IMR-90 (cell line): ENCODE results near the gene PSMA2. TPM values are rescaled to one million over a fixed set of nuclear protein-coding genes. Genes with fewer than 3 reads are reported as not detected.

Experiments used
- ATAC-seq: fragments of 200-7000 bp; cut with Tn5 transposase; 2 replicates; pipeline ENCODE4 v1.9.1; 2020; ENCODE audit warnings: low read depth, mild to moderate bottlenecking, moderate library complexity
- BruUV-seq: library from RNA; stranded (reverse); fragments of 400-500 nt; replicated peaks from 2 replicates; lab custom pipeline; 2021; lab: Mats Ljungman, UMichigan
- CTCF ChIA-PET: fragments of 300-600 bp; formaldehyde crosslinking; extraction: SDS; loops from one replicate; lab custom pipeline; 2021; ENCODE audit warnings: antibody characterized with exemption; lab: Yijun Ruan, JAX
- POLR2A ChIA-PET: fragments of 300-600 bp; sonication (Branson Sonifier 250); formaldehyde crosslinking; loops from one replicate; lab custom pipeline; 2022; ENCODE audit warnings: antibody characterized with exemption; ENCODE audit not compliant: unreplicated experiment; lab: Charles Lee
- DNase-seq: peaks from one replicate; pipeline ENCODE4 v3.0.0; 2013
- H2AFZ ChIP-seq: replicated peaks from 2 replicates; pipeline ENCODE3; 2013; ENCODE audit warnings: low read length, mild to moderate bottlenecking; ENCODE audit not compliant: poor library complexity
- H2AK5ac ChIP-seq: 2 replicates; pipeline ENCODE4 v1.6.1; 2013; ENCODE audit warnings: low read depth, low read length, inconsistent platforms
- H2AK9ac ChIP-seq: replicated peaks from 2 replicates; pipeline ENCODE3; 2013; ENCODE audit warnings: mild to moderate bottlenecking, low read depth, low read length, moderate library complexity; ENCODE audit not compliant: poor library complexity
- H2BK120ac ChIP-seq: 2 replicates; pipeline ENCODE4 v1.6.1; 2013; ENCODE audit warnings: low read depth, low read length, inconsistent platforms
- H2BK15ac ChIP-seq: 3 replicates; pipeline ENCODE4 v1.6.1; 2013; ENCODE audit warnings: low read depth, low read length, inconsistent platforms
- H2BK20ac ChIP-seq: 2 replicates; pipeline ENCODE4 v1.6.1; 2013; ENCODE audit warnings: low read depth, mild to moderate bottlenecking, inconsistent platforms, low read length, moderate library complexity
- H2BK5ac ChIP-seq: 2 replicates; pipeline ENCODE4 v1.6.1; 2013; ENCODE audit warnings: mild to moderate bottlenecking, low read depth, low read length, inconsistent platforms; ENCODE audit not compliant: poor library complexity, severe bottlenecking
- H3K14ac ChIP-seq: replicated peaks from 2 replicates; pipeline ENCODE4 v1.6.1; 2013; ENCODE audit warnings: low read depth, low read length, inconsistent platforms
- H3K18ac ChIP-seq: 2 replicates; pipeline ENCODE4 v1.6.1; 2013; ENCODE audit warnings: low read depth, low read length, control low read depth
- H3K23ac ChIP-seq: 2 replicates; pipeline ENCODE4 v1.6.1; 2013; ENCODE audit warnings: low read depth, low read length, inconsistent platforms
- H3K27ac ChIP-seq: 2 replicates; pipeline ENCODE4 v1.5.1; 2013; ENCODE audit warnings: mild to moderate bottlenecking, control low read depth, low read length; ENCODE audit not compliant: insufficient read depth
- H3K27me3 ChIP-seq: 2 replicates; pipeline ENCODE4 v1.6.1; 2013; ENCODE audit warnings: low read length; ENCODE audit not compliant: control insufficient read depth, insufficient read depth
- H3K36me3 ChIP-seq: 2 replicates; pipeline ENCODE4 v1.6.1; 2013; ENCODE audit warnings: low read length, mixed read lengths; ENCODE audit not compliant: control insufficient read depth, insufficient read depth
- H3K4ac ChIP-seq: 2 replicates; pipeline ENCODE4 v1.6.1; 2013; ENCODE audit warnings: low read depth, low read length, inconsistent platforms
- H3K4me1 ChIP-seq: 2 replicates; pipeline ENCODE4 v1.6.1; 2013; ENCODE audit warnings: low read length, mixed read lengths; ENCODE audit not compliant: control insufficient read depth, insufficient read depth
- H3K4me2 ChIP-seq: 2 replicates; pipeline ENCODE4 v1.6.1; 2013; ENCODE audit warnings: low read depth, mild to moderate bottlenecking, control low read depth, low read length, moderate library complexity
- H3K4me3 ChIP-seq: 2 replicates; pipeline ENCODE4 v1.5.1; 2013; ENCODE audit warnings: low read depth, mild to moderate bottlenecking, control low read depth, low read length, moderate library complexity; ENCODE audit not compliant: insufficient read depth
- H3K56ac ChIP-seq: 2 replicates; pipeline ENCODE4 v1.6.1; 2013; ENCODE audit warnings: low read length, inconsistent platforms; ENCODE audit not compliant: insufficient read depth; ENCODE audit errors: extremely low read depth
- H3K79me1 ChIP-seq, 2 experiments: 2 replicates each; pipeline ENCODE4 v1.6.1; 2013; ENCODE audit warnings: low read length in 2 of 2, inconsistent platforms in 1 of 2, low read depth in 1 of 2
- H3K9ac ChIP-seq: 2 replicates; pipeline ENCODE4 v1.6.1; 2013; ENCODE audit warnings: low read depth, low read length, control low read depth
- H3K9me1 ChIP-seq: 2 replicates; pipeline ENCODE4 v1.6.1; 2013; ENCODE audit warnings: low read length, inconsistent platforms; ENCODE audit not compliant: insufficient read depth
- H3K9me3 ChIP-seq: 2 replicates; pipeline ENCODE4 v1.6.1; 2013; ENCODE audit warnings: low read length; ENCODE audit not compliant: control insufficient read depth, insufficient read depth
- H4K20me1 ChIP-seq: 2 replicates; pipeline ENCODE4 v1.6.1; 2013; ENCODE audit warnings: low read length, inconsistent platforms; ENCODE audit not compliant: insufficient read depth
- H4K5ac ChIP-seq: 2 replicates; pipeline ENCODE4 v1.6.1; 2013; ENCODE audit warnings: mild to moderate bottlenecking, low read depth, low read length, control low read depth
- H4K8ac ChIP-seq, 2 experiments: 2 replicates each; pipeline ENCODE4 v1.6.1; 2013; ENCODE audit warnings: low read depth in 2 of 2, low read length in 2 of 2, control low read depth in 1 of 2, inconsistent platforms in 1 of 2
- H4K91ac ChIP-seq: 2 replicates; pipeline ENCODE4 v1.6.1; 2013; ENCODE audit warnings: low read depth, low read length, inconsistent platforms; ENCODE audit not compliant: insufficient read depth
- BHLHE40 ChIP-seq: fragments of 150-350 bp; IDR thresholded peaks from 2 replicates; pipeline ENCODE4 v1.6.1; 2016; ENCODE audit warnings: mild to moderate bottlenecking, low read depth, low read length
- CEBPB ChIP-seq: IDR thresholded peaks from 2 replicates; pipeline ENCODE4 v1.6.1; 2012; ENCODE audit warnings: low read depth, low read length, improper control_type of control experiment
- CHD1 ChIP-seq: IDR thresholded peaks from 2 replicates; pipeline ENCODE4 v1.6.1; 2012; ENCODE audit warnings: low read depth, low read length, improper control_type of control experiment
- FOS ChIP-seq: fragments of 150-350 bp; IDR thresholded peaks from 2 replicates; pipeline ENCODE4 v1.6.1; 2016; ENCODE audit warnings: low read depth, low read length
- MAZ ChIP-seq: IDR thresholded peaks from 2 replicates; pipeline ENCODE4 v1.6.1; 2012; ENCODE audit warnings: low read depth, mild to moderate bottlenecking, low read length, improper control_type of control experiment, moderate library complexity, borderline replicate concordance
- NFE2L2 ChIP-seq: fragments of 150-350 bp; IDR thresholded peaks from 2 replicates; pipeline ENCODE4 v1.6.1; 2016; ENCODE audit warnings: low read depth, mild to moderate bottlenecking, low read length
- POLR2A ChIP-seq: IDR thresholded peaks from 2 replicates; pipeline ENCODE4 v1.6.1; 2012; ENCODE audit warnings: mild to moderate bottlenecking, low read depth, low read length
- RCOR1 ChIP-seq: IDR thresholded peaks from 2 replicates; pipeline ENCODE4 v1.6.1; 2012; ENCODE audit warnings: mild to moderate bottlenecking, low read length, improper control_type of control experiment; ENCODE audit not compliant: insufficient replicate concordance
- SMC3 ChIP-seq: fragments of 150-350 bp; IDR thresholded peaks from 2 replicates; pipeline ENCODE4 v1.6.1; 2016; ENCODE audit warnings: low read depth, mild to moderate bottlenecking, antibody characterized with exemption, low read length, moderate library complexity
- dilution Hi-C: fragments of 300-500 bp; cut with HindIII; formaldehyde crosslinking; loops from one replicate; pipeline ENCODE4 v1.14.3; 2018; ENCODE audit warnings: low sequenced_read_pairs; ENCODE audit not compliant: unreplicated experiment
- in situ Hi-C: fragments of 300-500 bp; cut with MboI; formaldehyde crosslinking; loops from 3 replicates; pipeline ENCODE4 v1.14.3; 2019; ENCODE audit warnings: low sequenced_read_pairs, inconsistent platforms, mixed read lengths
- intact Hi-C: fragments of 100-400 bp; cut with micrococcal nuclease; formaldehyde crosslinking; loops from 2 replicates; pipeline ENCODE4 v1.10.0; 2022
- polyA plus RNA-seq, 3 experiments: library from polyadenylated mRNA; depleted of rRNA; stranded (reverse); fragments of >200 nt; gene quantifications; 2 replicates each; pipeline ENCODE4 v1.2.3, GENCODE V29; 2012; ENCODE audit warnings: low replicate concordance in 1 of 3
- total RNA-seq: library from RNA; depleted of rRNA; stranded (reverse); fragments of >200 nt; gene quantifications from 2 replicates; pipeline ENCODE4 v1.2.3, GENCODE V29; 2012
- TF ChIP-seq, protein P1 (sequence below): conservative IDR thresholded peaks from 2 replicates; pipeline ENCODE4 v1.5.1; 2012; ENCODE audit warnings: mild to moderate bottlenecking, low read depth, low read length, improper control_type of control experiment
- TF ChIP-seq, protein P2 (sequence below): fragments of 150-350 bp; IDR thresholded peaks from 2 replicates; pipeline ENCODE4 v1.6.1; 2016; ENCODE audit warnings: low read depth, mild to moderate bottlenecking, low read length, moderate library complexity, borderline replicate concordance

PSMA2 gene
- total and polyA plus RNA-seq, 2 of the 4 experiments (the other 2 are of a cell fraction): 106 to 138 TPM

DNA sequence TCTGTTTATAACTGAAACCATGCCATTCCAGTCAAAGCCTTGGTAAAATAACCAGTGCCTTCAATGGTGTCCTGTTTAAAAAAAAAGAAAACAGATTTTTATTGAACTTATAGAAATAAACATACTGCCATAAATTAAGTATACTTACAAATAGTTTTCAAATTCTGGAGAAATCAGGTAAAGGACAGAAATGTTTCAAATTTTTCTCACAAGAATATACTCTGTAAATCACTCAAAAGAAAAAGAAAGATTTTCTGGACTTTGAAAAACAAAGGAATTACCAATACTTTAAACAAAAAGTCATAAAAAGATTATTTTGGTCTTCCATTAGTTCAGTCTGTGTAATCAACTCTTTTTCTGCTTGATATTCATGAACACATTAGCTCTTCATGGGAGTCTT, 24.1 kb upstream of the PSMA2 start:
- no peaks in the 10 kb centered on the region for H3K9me1 ChIP-seq
- no peak overlapping the region for H3K27ac ChIP-seq
- no peak overlapping the region for H4K5ac ChIP-seq
- H3K23ac ChIP-seq: no peak overlapping the region
- ATAC-seq (no peak), DNase-seq (no peak)
- no peak overlapping the region for H2BK15ac ChIP-seq
- H2BK120ac ChIP-seq: no peak overlapping the region
- no peak overlapping the region for H2BK5ac ChIP-seq
- H3K9me3 ChIP-seq: no peaks in the 10 kb centered on the region
- H3K4me1 ChIP-seq: no peaks in the 10 kb centered on the region
- no peak overlapping the region for H3K18ac ChIP-seq
- H3K4me2 ChIP-seq: no peak overlapping the region
- H3K27me3 ChIP-seq: peaks cover 3% of the 10 kb centered on the region
- no peak overlapping the region for H4K8ac ChIP-seq
- H3K9ac ChIP-seq: no peak overlapping the region
- in situ Hi-C loops: no loop called here
- H2AFZ ChIP-seq: no peak overlapping the region
- dilution Hi-C loops: no loop called here
- H3K4ac ChIP-seq: no peak overlapping the region
- intact Hi-C loops: no loop called here
- no peak overlapping the region for H4K91ac ChIP-seq
- no peak overlapping the region for H3K4me3 ChIP-seq
- H3K36me3 ChIP-seq: no peaks in the 10 kb centered on the region
- no peaks in the 10 kb centered on the region for H3K79me1 ChIP-seq
- POLR2A ChIA-PET: no interaction called here
- H2AK5ac ChIP-seq: no peak overlapping the region
- H2AK9ac ChIP-seq: no peak overlapping the region
- no peak overlapping the region for H3K14ac ChIP-seq
- CTCF ChIA-PET: no interaction called here
- no peaks in the 10 kb centered on the region for H4K20me1 ChIP-seq
- no peak overlapping the region for H2BK20ac ChIP-seq
- BruUV-seq: no TSS peak
- no peak for TF ChIP-seq FOS
- no peak for TF ChIP-seq SMC3
- no peak for TF ChIP-seq POLR2A
- no peak for TF ChIP-seq CHD1
- TF ChIP-seq NFE2L2: no peak
- TF ChIP-seq BHLHE40: no peak
- TF ChIP-seq, protein P1, sequence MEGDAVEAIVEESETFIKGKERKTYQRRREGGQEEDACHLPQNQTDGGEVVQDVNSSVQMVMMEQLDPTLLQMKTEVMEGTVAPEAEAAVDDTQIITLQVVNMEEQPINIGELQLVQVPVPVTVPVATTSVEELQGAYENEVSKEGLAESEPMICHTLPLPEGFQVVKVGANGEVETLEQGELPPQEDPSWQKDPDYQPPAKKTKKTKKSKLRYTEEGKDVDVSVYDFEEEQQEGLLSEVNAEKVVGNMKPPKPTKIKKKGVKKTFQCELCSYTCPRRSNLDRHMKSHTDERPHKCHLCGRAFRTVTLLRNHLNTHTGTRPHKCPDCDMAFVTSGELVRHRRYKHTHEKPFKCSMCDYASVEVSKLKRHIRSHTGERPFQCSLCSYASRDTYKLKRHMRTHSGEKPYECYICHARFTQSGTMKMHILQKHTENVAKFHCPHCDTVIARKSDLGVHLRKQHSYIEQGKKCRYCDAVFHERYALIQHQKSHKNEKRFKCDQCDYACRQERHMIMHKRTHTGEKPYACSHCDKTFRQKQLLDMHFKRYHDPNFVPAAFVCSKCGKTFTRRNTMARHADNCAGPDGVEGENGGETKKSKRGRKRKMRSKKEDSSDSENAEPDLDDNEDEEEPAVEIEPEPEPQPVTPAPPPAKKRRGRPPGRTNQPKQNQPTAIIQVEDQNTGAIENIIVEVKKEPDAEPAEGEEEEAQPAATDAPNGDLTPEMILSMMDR: no peak
- TF ChIP-seq MAZ: no peak
- TF ChIP-seq RCOR1: no peak
- TF ChIP-seq, protein P2, sequence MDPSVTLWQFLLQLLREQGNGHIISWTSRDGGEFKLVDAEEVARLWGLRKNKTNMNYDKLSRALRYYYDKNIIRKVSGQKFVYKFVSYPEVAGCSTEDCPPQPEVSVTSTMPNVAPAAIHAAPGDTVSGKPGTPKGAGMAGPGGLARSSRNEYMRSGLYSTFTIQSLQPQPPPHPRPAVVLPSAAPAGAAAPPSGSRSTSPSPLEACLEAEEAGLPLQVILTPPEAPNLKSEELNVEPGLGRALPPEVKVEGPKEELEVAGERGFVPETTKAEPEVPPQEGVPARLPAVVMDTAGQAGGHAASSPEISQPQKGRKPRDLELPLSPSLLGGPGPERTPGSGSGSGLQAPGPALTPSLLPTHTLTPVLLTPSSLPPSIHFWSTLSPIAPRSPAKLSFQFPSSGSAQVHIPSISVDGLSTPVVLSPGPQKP: no peak
- no peak for TF ChIP-seq CEBPB
- no peak overlapping the region for H3K56ac ChIP-seq
